ENCODE measurements around the gene DSTN. TPM values are rescaled to one million over a fixed set of nuclear protein-coding genes. Genes with fewer than 3 reads are reported as not detected.

DSTN gene
- total and polyA plus RNA-seq, 9 of the 15 experiments (the other 6 are each of a cell fraction or from before 2014, with no cell fraction given): 25.7 to 88.3 (median 61.0) TPM

- Histone ChIP-seq H3K27ac (ENCODE audit: extremely low read depth, low read depth, low read length) (no peak overlapping the region), H3K4me2 (ENCODE audit: insufficient read depth, low read length) (no peak overlapping the region), H3K4me3 (no peak overlapping the region), H3K79me2 (ENCODE audit: control insufficient read depth, insufficient read depth, low read length) (no peaks in the 10 kb centered on the region), H4K20me1 (replicated peaks; ENCODE audit: control insufficient read depth, insufficient read depth, low read length) (no peaks in the 10 kb centered on the region; the same call in 1 of the 2 replicates), H2AFZ (ENCODE audit: low read depth, low read length) (no peak overlapping the region), H3K4me1 (replicated peaks in 1 of 2; ENCODE audit: control insufficient read depth in 2 of 2, insufficient read depth in 2 of 2, low read length in 2 of 2) (peaks cover 0 to 21% of the 10 kb centered on the region in 2 experiments; a peak in 1 of 5 replicates), H3K9ac (ENCODE audit: insufficient read depth in 1 of 2, low read depth in 2 of 2, low read length in 2 of 2) (no peak overlapping the region), H3K9me1 (ENCODE audit: control insufficient read depth, insufficient read depth, low read length) (no peaks in the 10 kb centered on the region), H3K36me3 (ENCODE audit: control insufficient read depth, insufficient read depth, low read length) (peaks cover 13% of the 10 kb centered on the region; the same call in 1 of the 3 replicates), H3K27me3 (ENCODE audit: control insufficient read depth in 2 of 2, insufficient read depth in 2 of 2, low read length in 2 of 2) (no peaks in the 10 kb centered on the region), H3K9me3 (replicated peaks; ENCODE audit: control insufficient read depth, insufficient read depth, low read depth, low read length) (no peaks in the 10 kb centered on the region)
- CTCF ChIA-PET (ENCODE audit: low intra/inter-chr PET ratio): no interaction called here
- POLR2A ChIA-PET: interaction anchor here (0.6 to 1.0 kb wide), 2 partner anchors 16 to 129 kb away, joined by 3 read pairs; no protein-coding TSS in a partner anchor
- in situ Hi-C loops (cut with MboI) (loop anchor here (5.0 kb wide), 1 partner anchor 68 kb away; no protein-coding TSS in a partner anchor), intact Hi-C loops (cut with micrococcal nuclease) (no loop called here)
- FAIRE-seq (no peak), DNase-seq (ENCODE audit: extremely low read depth in 1 of 4, low spot score in 3 of 4) (no peak), ATAC-seq (no peak)
- no TSS peak for BruUV-seq (replicated peaks)
- no peak for TF ChIP-seq CC2D1A (IDR thresholded peaks at IDR 0.05)
- no peak for TF ChIP-seq HLTF (IDR thresholded peaks at IDR 0.05)
- no peak for TF ChIP-seq POLR2A (conservative IDR thresholded peaks at IDR 0.05)
- 68% methylated on average over 6 of the region's 8 CpGs for WGBS (ENCODE audit: insufficient coverage, low coverage, missing lambda C conversion rate)
Measured at GRCh38 chr20:17609811-17610377, 40.0 kb downstream of the DSTN start.

DNA sequence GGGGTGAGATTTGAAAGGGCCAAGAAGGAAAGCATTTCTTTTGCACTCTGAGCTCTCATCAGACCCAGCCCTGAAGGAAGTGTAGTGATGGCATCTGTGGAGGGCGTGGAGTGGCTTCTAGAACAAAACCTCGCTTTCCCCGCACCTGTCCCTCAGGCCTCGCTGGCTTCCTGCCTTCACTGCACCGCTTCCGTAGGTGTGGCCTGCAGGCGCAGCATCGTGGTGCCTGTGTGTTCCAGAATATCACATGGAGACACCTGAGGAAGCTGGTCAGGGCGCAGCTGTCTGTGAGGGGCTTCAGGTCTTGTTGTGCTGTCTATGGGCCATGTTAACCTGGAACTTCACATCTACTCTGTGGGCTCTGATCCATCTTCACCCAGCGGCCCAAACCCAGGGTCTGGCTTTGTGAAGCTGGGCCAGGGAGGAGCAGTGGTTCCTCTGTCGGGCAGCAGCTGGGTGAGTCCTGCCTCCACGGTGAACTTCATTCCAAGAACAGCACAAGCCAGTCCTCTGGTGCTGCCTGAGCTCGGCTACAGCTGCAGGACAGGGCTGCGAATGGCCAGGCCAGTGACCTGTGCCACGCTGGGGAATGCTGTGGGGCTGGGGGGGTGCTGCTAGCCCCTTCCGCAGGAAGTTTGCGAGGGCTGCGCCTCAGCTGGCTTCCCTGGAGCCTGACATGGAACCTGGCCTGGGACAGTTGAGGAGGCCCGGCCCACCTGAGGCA, 40.9 kb downstream of the DSTN start:
- in situ Hi-C loops (cut with MboI) (loop anchor here (5.0 kb wide), 1 partner anchor 68 kb away; no protein-coding TSS in a partner anchor), intact Hi-C loops (cut with micrococcal nuclease) (no loop called here)
- Histone ChIP-seq H3K36me3 (ENCODE audit: control insufficient read depth, insufficient read depth, low read length) (peaks cover 14% of the 10 kb centered on the region; the same call in 1 of the 3 replicates), H3K9me3 (replicated peaks; ENCODE audit: control insufficient read depth, insufficient read depth, low read depth, low read length) (no peaks in the 10 kb centered on the region), H4K20me1 (replicated peaks; ENCODE audit: control insufficient read depth, insufficient read depth, low read length) (no peaks in the 10 kb centered on the region; the same call in 1 of the 2 replicates), H2AFZ (ENCODE audit: low read depth, low read length) (no peak overlapping the region), H3K27ac (ENCODE audit: extremely low read depth, low read depth, low read length) (no peak overlapping the region), H3K9me1 (ENCODE audit: control insufficient read depth, insufficient read depth, low read length) (no peaks in the 10 kb centered on the region), H3K27me3 (ENCODE audit: control insufficient read depth in 2 of 2, insufficient read depth in 2 of 2, low read length in 2 of 2) (no peaks in the 10 kb centered on the region), H3K4me1 (replicated peaks in 1 of 2; ENCODE audit: control insufficient read depth in 2 of 2, insufficient read depth in 2 of 2, low read length in 2 of 2) (peaks cover 0 to 24% of the 10 kb centered on the region in 2 experiments; a peak in 2 of 5 replicates), H3K9ac (ENCODE audit: insufficient read depth in 1 of 2, low read depth in 2 of 2, low read length in 2 of 2) (no peak overlapping the region), H3K79me2 (ENCODE audit: control insufficient read depth, insufficient read depth, low read length) (no peaks in the 10 kb centered on the region), H3K4me3 (no peak overlapping the region), H3K4me2 (ENCODE audit: insufficient read depth, low read length) (no peak overlapping the region)
- FAIRE-seq: no peak
- BruUV-seq (replicated peaks): no TSS peak
- no peak for DNase-seq (ENCODE audit: extremely low read depth in 1 of 4, low spot score in 3 of 4)
- POLR2A ChIA-PET: interaction anchor here (1.0 kb wide), 1 partner anchor 15 kb away, joined by 3 read pairs; no protein-coding TSS in a partner anchor
- TF ChIP-seq PML (IDR thresholded peaks at IDR 0.05; ENCODE audit: low read length) (no peak), GTF2F1 (IDR thresholded peaks at IDR 0.05; ENCODE audit: low read depth, low read length) (no peak), CCNT2 (IDR thresholded peaks at IDR 0.05; ENCODE audit: borderline replicate concordance, extremely low read depth, insufficient read length, low read depth, low read length) (no peak), POLR2G (IDR thresholded peaks at IDR 0.05; ENCODE audit: low read depth, low read length) (peak; percentile 49; the same call in 1 of the 2 replicates), HNRNPLL (IDR thresholded peaks at IDR 0.05; ENCODE audit: low read depth, low read length, poor library complexity, severe bottlenecking) (no peak)
- TF ChIP-seq, protein P1, sequence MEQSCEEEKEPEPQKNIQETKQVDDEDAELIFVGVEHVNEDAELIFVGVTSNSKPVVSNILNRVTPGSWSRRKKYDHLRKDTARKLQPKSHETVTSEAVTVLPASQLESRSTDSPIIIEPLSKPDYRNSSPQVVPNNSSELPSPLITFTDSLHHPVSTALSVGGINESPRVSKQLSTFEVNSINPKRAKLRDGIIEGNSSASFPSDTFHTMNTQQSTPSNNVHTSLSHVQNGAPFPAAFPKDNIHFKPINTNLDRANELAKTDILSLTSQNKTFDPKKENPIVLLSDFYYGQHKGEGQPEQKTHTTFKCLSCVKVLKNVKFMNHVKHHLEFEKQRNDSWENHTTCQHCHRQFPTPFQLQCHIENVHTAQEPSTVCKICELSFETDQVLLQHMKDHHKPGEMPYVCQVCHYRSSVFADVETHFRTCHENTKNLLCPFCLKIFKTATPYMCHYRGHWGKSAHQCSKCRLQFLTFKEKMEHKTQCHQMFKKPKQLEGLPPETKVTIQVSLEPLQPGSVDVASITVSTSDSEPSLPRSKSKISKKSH (CRISPR knock-in tag; IDR thresholded peaks at IDR 0.05): no peak
- WGBS (ENCODE audit: insufficient coverage, low coverage, missing lambda C conversion rate): 67% methylated on average over 11 of the region's 19 CpGs
- CTCF ChIA-PET (ENCODE audit: low intra/inter-chr PET ratio): no interaction called here
- no peak; the same call in 1 of the 3 replicates for ATAC-seq
